ENCODE results near the gene CYB561A3. TPM values are rescaled to one million over a fixed set of nuclear protein-coding genes. Genes with fewer than 3 reads are reported as not detected.

Gene CYB561A3
- total RNA-seq, 1 donor from 2014 or later: 12.1 TPM

DNA sequence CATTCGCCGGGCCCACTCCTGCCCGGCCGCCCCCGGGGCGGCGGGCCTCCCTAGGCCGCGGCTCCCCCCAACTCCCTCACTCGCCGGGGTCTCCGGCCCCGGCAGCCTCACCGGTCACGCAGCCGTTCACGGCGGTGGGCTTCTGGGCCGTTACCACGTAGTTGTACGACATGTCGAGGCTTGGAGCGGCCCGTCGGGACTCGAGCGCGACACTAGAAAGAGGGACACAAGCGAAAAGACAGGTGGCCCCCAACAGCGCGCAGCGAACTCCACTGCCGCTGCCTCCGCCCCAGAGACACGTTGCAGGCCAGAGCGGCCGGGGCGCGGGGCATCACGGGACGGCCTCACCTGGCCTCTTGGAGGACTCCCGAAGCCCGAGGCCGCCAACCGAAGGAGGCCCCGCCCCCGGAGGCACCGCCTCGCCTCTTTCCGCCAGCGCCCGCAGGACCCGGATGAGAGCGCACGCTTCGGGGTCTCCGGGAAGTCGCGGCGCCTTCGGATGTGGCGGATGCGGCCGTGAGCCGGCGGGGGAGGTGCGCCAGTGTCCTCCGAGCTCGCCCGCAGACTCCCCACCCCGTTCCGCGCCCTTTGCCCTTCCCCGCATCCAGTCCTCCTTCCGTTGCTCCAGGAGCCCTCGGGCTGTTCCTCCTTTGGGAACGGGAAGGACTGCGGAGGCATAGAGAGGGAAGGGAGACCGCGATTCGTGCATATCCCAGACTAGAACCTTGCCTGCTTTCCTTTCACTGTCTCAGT, 28.7 kb downstream of the CYB561A3 start, which contains the start of the genes DDB1 and TKFC:
DDB1 (minus strand) TSS at position 309 of the 753 bp plus-strand sequence; CDS start at position 172, 137 bp downstream.
TKFC (plus strand) TSS at position 432 of the 753 bp plus-strand sequence. CDS start 1,501 bp downstream, outside the sequence.
- Histone ChIP-seq H4K20me1 (ENCODE audit: low read depth) (peaks cover 33% of the 10 kb centered on the region), H3K4me2 (peak within 1 kb of the TSS; percentile 98), H3K4me3 (peak within 1 kb of the TSS; percentile 93), H3K79me2 (ENCODE audit: low read depth) (peaks cover 60% of the 10 kb centered on the region), H3K27ac (peak within 1 kb of the TSS; percentile 76), H3K4me1 (peaks cover 11% of the 10 kb centered on the region), H3F3A (ENCODE audit: low read depth) (peaks cover 25% of the 10 kb centered on the region), H2AFZ (replicated peaks) (peak within 1 kb of the TSS; percentile 90), H3K9me3 (ENCODE audit: low read depth) (no peaks in the 10 kb centered on the region), H3K36me3 (no peaks in the 10 kb centered on the region), H3K27me3 (no peaks in the 10 kb centered on the region), H3K9ac (peak within 1 kb of the TSS; percentile 98)
- DNase-seq (ENCODE audit: low spot score): peak; percentile 98
- no peaks in the 10 kb centered on the region for H3K9me3 Mint-ChIP-seq
- H3K36me3 Mint-ChIP-seq: peaks cover 13% of the 10 kb centered on the region
- H3K4me1 Mint-ChIP-seq: peaks cover 39% of the 10 kb centered on the region
- H3K27ac Mint-ChIP-seq: peak within 1 kb of the TSS; percentile 96
- TF ChIP-seq EZH2 (IDR thresholded peaks at IDR 0.05) (peak; percentile 47), EZH2phosphoT487 (IDR thresholded peaks at IDR 0.05) (no peak), CTCF (IDR thresholded peaks at IDR 0.05) (no peak)
- H3K4me3 Mint-ChIP-seq: peak within 1 kb of the TSS; percentile 97
- peaks cover 4% of the 10 kb centered on the region for H3K27me3 Mint-ChIP-seq (ENCODE audit: insufficient read depth, low read depth)

- Histone ChIP-seq H3F3A (ENCODE audit: low read depth) (peaks cover 25% of the 10 kb centered on the region), H3K4me1 (peaks cover 11% of the 10 kb centered on the region), H3K9me3 (ENCODE audit: low read depth) (no peaks in the 10 kb centered on the region), H3K4me3 (peak overlapping the region; percentile 93), H3K79me2 (ENCODE audit: low read depth) (peaks cover 66% of the 10 kb centered on the region), H3K27ac (peak overlapping the region; percentile 76), H3K27me3 (no peaks in the 10 kb centered on the region), H4K20me1 (ENCODE audit: low read depth) (peaks cover 40% of the 10 kb centered on the region), H3K4me2 (peak overlapping the region; percentile 98), H2AFZ (replicated peaks) (peak overlapping the region; percentile 90), H3K36me3 (no peaks in the 10 kb centered on the region), H3K9ac (peak overlapping the region; percentile 98)
- Mint-ChIP-seq H3K27ac (peak overlapping the region; percentile 96), H3K9me3 (no peaks in the 10 kb centered on the region), H3K4me3 (peak overlapping the region; percentile 97), H3K27me3 (ENCODE audit: insufficient read depth, low read depth) (peaks cover 4% of the 10 kb centered on the region), H3K4me1 (peaks cover 39% of the 10 kb centered on the region), H3K36me3 (peaks cover 16% of the 10 kb centered on the region)
- TF ChIP-seq CTCF (IDR thresholded peaks at IDR 0.05) (no peak), EZH2 (IDR thresholded peaks at IDR 0.05) (no peak), EZH2phosphoT487 (IDR thresholded peaks at IDR 0.05) (no peak)
- DNase-seq (ENCODE audit: low spot score): peak; percentile 47
Observed at GRCh38 chr11:61332281-61332796, 29.3 kb downstream of the CYB561A3 start.

GRCh38 chr11:61331651-61332050, 30.0 kb downstream of the CYB561A3 start:
- peak overlapping the region; percentile 98 for H3K4me2 ChIP-seq
- no peak overlapping the region for H2AFZ ChIP-seq (replicated peaks)
- H3K27ac ChIP-seq: no peak overlapping the region
- H3K9me3 Mint-ChIP-seq: no peaks in the 10 kb centered on the region
- H3K4me1 Mint-ChIP-seq: peaks cover 35% of the 10 kb centered on the region
- H3K27me3 ChIP-seq: no peaks in the 10 kb centered on the region
- peaks cover 11% of the 10 kb centered on the region for H3K4me1 ChIP-seq
- peak overlapping the region; percentile 96 for H3K27ac Mint-ChIP-seq
- peaks cover 4% of the 10 kb centered on the region for H3K27me3 Mint-ChIP-seq (ENCODE audit: insufficient read depth, low read depth)
- H3K36me3 ChIP-seq: no peaks in the 10 kb centered on the region
- peaks cover 47% of the 10 kb centered on the region for H4K20me1 ChIP-seq (ENCODE audit: low read depth)
- peaks cover 73% of the 10 kb centered on the region for H3K79me2 ChIP-seq (ENCODE audit: low read depth)
- no peaks in the 10 kb centered on the region for H3K9me3 ChIP-seq (ENCODE audit: low read depth)
- H3K36me3 Mint-ChIP-seq: peaks cover 16% of the 10 kb centered on the region
- H3K9ac ChIP-seq: peak overlapping the region; percentile 98
- TF ChIP-seq EZH2phosphoT487 (IDR thresholded peaks at IDR 0.05) (no peak), EZH2 (IDR thresholded peaks at IDR 0.05) (no peak), CTCF (IDR thresholded peaks at IDR 0.05) (no peak)
- no peak for DNase-seq (ENCODE audit: low spot score)
- H3K4me3 Mint-ChIP-seq: peak overlapping the region; percentile 97
- peak overlapping the region; percentile 93 for H3K4me3 ChIP-seq
- peaks cover 25% of the 10 kb centered on the region for H3F3A ChIP-seq (ENCODE audit: low read depth)
